ENCODE results near the gene KCNN3.

Gene KCNN3

GRCh38 chr1:154879038-154879421, 8.9 kb upstream of the KCNN3 start:
- DNase-seq (ENCODE audit: low spot score): no peak

DNA sequence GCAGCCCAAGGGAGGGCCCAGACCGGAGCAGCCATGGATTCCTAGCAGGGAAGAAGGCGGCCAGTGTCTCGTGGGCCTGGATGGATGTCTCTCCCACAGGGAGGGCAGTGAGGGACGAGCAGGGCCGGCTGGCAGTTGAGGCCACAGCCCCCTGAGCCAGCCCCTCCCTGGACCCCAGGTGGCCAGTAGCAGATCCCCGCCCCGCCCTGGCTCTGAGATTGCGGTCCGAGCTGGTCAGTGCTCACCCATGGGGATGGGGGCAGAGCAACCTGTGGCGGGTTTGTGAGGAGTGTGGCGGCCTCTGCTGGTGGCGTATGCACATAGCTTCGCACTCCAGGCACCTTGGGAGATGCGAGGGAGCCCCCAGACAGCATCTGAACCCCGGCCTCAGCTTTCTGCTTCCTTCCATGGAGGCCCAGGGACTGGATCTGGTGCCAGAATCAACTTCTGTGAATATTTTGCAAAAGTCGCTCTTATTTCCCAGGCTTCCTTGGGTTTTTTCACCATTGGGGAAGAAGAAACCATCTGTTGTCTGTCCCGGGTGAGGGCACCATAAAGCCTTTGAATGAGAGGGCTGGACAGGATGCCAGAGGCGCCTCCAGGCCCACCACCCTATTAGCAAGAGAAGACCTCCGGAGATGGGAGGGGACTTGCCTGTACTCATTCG, 8.4 kb upstream of the KCNN3 start:
- DNase-seq (ENCODE audit: low spot score): peak; percentile 71

- no peak for DNase-seq (ENCODE audit: low spot score)
These were observed 7.4 kb upstream of the KCNN3 start for GRCh38 chr1:154877370-154877974.

DNA sequence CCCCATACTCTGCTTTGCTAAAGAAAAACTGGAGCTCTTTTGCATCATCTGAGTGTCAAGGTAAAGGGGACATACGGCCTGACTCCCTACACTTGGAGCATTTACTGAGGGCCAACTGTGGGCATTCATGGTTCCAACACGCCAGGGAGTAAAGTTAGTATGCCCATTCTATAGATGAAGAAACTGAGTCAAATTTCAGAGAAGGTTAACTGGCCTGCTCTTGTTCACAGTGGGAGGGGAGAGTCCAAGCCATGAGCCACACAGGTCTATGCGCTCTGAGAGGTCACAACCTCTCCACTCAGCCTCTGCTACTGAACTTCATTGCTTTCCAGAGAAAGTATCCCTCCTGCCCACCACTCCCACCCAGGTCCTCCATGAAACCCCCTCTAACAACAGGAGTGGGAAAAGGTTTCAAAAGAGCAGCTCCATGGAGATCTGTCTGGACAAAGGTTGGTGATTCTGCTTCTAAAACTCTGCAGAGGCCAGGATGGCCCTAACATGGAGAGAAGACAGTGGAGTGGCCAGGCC, 6.8 kb upstream of the KCNN3 start:
- DNase-seq (ENCODE audit: low spot score): no peak

DNA sequence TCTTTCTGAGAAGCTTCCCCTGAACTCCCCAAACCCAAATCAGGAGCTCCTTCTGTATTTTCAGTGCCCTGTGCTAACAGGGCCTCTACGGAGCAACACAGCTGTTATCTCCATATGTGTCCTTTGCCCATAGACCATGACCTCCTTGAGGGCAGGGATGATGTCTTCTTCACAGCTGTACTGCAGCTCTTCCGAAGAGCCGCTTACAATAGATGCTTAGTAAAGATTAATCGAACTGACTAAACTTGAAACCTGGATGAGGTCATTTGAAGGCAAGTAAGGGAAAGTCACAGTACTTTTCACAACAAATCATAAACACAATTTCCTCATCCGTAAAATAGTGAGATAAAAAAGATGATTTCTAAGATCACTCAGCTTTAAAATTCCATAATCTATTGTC, 4.4 kb upstream of the KCNN3 start:
- DNase-seq (ENCODE audit: low spot score): no peak

- no peak for DNase-seq (ENCODE audit: low spot score)
These were observed 3.4 kb upstream of the KCNN3 start for GRCh38 chr1:154873321-154873950.

GRCh38 chr1:154871374-154871773, 1.3 kb upstream of the KCNN3 start:
- no peak for DNase-seq (ENCODE audit: low spot score)

GRCh38 chr1:154870734-154871133, 653 bp upstream of the KCNN3 start:
- no peak for DNase-seq (ENCODE audit: low spot score)

DNA sequence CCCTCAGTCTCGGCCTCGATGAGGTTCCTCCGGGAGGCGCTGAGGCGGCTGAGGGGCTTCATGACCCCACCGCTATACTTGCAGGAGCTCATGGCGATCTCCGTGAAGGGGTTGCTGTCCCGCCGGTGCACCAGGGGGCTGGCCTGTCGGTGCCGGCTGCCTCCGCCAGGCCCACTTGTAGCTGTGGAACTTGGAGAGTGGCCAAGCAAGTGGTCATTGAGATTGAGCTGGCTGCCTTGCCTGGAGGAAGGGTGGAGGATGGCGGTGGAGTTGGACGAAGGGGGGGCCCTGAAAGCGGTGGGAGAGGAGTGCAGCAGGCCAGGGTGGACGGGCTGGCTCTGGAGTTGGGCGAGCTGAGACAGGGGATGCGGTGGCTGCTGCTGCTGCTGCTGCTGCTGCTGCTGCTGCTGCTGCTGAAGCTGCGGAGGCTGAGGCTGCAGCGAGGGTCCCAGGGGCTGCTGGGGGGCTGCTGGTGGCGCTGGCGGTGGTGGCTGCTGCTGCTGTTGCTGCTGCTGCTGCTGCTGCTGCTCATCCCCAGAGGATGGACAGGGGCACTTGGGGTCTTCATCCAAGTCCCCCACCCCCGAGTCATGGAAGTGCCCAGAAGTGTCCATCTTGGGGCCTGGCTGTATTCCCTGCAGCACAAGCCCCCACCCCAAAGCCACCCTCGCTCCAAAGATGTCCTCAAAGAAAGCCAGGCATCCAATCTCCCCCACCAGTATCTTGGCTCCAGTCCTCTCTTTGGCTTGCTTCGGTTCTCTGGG, 548 bp downstream of the KCNN3 start:
- peak; percentile 73 for DNase-seq (ENCODE audit: low spot score)

GRCh38 chr1:154867841-154868605, 2.1 kb downstream of the KCNN3 start:
- no peak for DNase-seq (ENCODE audit: low spot score)

DNA sequence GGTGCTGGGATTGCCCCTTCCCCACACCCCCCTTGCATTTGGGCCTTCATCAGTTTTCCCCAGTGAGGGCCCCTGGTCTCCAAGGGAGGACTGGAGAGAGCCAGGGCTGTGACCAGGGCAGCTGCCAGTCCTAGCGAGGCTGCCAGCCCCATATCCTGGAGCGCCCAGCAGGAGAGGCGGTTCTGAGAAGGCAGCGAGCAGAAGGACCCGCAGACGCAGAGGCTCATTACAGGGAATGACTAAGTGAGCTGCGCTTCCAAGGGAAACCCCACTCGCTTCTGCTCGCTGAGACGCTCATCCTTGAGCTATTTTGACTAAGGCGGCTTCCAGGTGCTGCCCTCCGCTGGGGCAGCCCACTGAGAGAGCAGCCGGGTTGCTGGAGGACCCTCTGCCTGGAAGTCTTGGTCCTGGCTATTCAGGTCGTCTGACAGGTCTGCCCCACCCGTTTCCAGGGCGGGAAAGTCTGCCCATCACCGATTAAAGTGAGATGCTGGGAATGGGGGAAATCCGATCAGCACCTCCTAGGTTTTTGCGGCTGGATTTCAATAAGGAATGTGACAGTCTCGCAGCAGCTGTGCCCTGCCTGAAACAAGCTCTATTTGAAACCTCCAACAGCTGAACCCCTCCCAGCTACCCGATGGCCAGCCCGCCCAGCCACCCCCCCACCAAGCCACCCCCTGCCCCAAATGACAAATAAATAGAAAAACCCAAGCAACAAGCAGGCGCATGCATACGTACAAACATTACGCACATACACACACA, 2.8 kb downstream of the KCNN3 start:
- DNase-seq (ENCODE audit: low spot score): no peak

DNA sequence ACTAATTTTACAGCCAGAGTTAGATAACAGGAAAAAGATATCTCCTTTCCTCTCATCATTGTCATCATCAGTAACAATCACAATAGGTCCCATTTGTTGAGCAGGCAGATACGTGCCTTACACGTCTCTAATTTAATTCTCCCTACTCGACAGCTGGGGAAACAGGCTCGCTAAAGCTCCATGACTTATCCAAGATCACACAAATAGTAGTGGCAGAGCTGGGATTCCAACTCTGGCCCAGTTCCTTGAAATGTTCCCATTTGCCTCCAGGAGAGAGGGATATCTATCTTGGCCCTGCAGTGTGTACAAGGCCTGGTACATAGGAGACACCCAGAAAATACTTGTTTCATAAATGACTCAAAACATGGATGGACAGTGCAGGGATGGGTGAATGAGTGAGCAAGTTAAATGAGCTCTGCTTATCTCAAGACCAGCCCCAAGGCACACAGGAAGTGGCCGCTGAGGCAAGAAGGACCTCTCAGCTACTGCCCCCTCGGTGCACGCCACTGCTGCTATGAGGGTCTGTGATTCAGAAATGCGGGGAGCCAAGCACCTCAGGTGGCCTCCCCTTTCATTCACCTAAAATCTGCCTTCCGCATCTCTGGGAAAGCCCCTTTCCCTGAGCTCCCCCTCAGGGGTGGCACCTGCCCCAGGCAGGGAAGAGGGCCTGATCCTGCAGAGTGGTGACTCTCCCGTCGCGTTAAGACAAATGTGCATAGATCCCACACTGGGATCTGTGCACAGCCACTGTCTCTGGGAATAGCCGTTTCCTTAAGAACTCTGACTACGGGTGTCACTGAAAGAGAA, 3.6 kb downstream of the KCNN3 start:
- DNase-seq (ENCODE audit: low spot score): no peak

DNA sequence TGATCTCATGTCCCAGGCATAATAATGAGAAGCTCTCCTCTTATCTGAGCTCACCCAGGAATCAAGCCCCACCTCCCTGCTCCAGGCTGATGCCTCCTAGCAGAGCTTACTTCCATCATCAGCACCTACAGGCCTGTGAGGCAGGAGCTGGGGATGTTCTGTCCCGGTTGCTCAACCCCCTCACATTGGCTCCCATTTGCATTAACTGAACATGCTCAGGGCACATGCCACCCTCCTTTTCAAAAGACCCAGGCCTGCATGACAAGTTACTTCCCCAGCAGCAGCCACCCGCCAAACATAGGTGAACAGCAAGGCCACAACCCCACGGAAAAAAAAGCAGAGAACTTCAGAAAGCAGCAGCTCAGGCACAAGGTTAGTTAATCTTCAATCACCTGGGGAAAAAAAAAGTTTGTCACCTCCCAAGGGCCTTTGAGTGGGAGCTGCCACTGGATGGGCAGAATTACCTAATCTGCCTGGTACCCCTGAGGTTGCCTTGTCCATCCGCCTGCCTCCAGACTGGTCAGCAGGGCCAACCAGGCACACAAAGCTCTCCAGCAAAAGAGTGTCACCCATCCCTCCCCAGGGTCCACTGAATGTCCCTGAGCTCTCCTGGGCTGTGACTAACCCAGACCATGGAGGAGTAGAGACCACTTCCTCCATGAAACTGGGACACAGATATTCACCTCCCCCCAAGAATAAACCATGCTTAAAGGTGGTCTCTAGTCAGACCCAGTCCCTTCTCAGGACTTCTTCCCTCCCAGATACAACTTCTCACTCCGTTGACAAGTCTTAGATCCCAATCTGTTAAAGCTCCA, 4.4 kb downstream of the KCNN3 start:
- no peak for DNase-seq (ENCODE audit: low spot score)

- no peak for DNase-seq (ENCODE audit: low spot score)
These were observed 5.7 kb downstream of the KCNN3 start for GRCh38 chr1:154864189-154864975.

- no peak for DNase-seq (ENCODE audit: low spot score)
These were observed 6.5 kb downstream of the KCNN3 start for GRCh38 chr1:154863315-154864174.

DNA sequence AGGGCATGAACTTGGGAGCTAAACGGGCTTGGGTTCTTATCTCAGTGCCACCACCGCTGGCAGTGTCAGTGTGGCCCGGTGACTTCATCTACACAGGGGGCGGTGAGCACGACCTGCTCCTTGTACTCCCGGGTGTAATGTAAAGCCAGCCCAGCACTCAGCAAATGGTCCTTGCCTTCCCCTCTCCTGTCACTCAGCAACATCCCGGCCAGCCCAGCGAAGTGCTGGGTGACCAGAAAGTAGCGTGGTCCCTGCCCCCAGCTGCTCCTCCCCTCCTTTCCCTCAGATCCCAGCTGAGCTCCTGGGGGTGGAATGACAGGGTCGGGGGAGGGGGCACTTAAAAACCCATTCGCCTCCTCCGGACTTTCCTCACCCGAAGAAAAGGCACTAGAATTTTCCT, 7.2 kb downstream of the KCNN3 start:
- no peak for DNase-seq (ENCODE audit: low spot score)

DNA sequence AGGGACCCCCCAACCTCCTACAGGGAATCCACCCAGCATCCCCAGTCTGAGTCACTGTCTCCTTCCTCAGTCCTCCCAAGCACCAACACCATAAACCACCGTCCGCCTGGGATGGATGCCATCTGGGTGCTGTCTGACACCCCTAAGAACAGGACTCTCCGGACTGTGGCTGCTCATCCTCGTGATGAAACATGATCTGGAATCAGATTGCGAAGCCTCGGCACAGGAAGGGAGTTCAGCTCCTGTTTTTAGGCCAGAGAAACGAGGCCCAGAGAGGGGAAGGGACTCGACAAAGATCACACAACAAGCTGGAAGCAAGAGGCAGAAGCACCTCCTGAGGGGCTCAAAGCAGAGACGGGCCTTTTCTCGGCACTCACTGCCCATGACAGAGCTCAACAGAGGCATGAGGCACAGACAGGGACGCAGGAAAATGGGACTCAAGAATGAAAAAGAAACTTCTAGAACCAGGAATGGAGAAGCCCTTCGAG, 8.4 kb downstream of the KCNN3 start:
- no peak for DNase-seq (ENCODE audit: low spot score)

Measured in globus pallidus (tissue), 1 donor.